ENCODE results near the gene HOXD8.

HOXD8 gene

GRCh38 chr2:176106581-176107539, 22.6 kb upstream of the HOXD8 start, which contains the start of gene HOXD11:
TSS of gene HOXD11 (plus strand) at chr2:176107280. CDS start at chr2:176107356, 76 bp downstream.
- Histone ChIP-seq H3K36me3 (no peaks in the 10 kb centered on the region), H3K4me3 (ENCODE audit: low read depth in 1 of 2, low read length in 1 of 2) (peak within 1 kb of the TSS; percentile 36 to 44), H3K27me3 (peaks cover 100% of the 10 kb centered on the region), H3K9me3 (no peaks in the 10 kb centered on the region), H3K4me1 (ENCODE audit: control insufficient read depth in 1 of 2, insufficient read depth in 1 of 2, low read depth in 1 of 2, low read length in 1 of 2) (peaks cover 9 to 22% of the 10 kb centered on the region in 2 experiments), H3K27ac (no peak within 1 kb of the TSS)
- no peak for TF ChIP-seq CTCF (IDR thresholded peaks at IDR 0.05)

GRCh38 chr2:176107731-176108181, 21.7 kb upstream of the HOXD8 start:
- Histone ChIP-seq H3K9me3 (no peaks in the 10 kb centered on the region), H3K36me3 (no peaks in the 10 kb centered on the region), H3K27me3 (peaks cover 100% of the 10 kb centered on the region), H3K27ac (no peak overlapping the region), H3K4me1 (ENCODE audit: control insufficient read depth in 1 of 2, insufficient read depth in 1 of 2, low read depth in 1 of 2, low read length in 1 of 2) (peaks cover 9 to 22% of the 10 kb centered on the region in 2 experiments), H3K4me3 (ENCODE audit: low read depth in 1 of 2, low read length in 1 of 2) (no peak overlapping the region)
- no peak for TF ChIP-seq CTCF (IDR thresholded peaks at IDR 0.05)

GRCh38 chr2:176109192-176109901, 20.2 kb upstream of the HOXD8 start:
- peaks cover 9 to 20% of the 10 kb centered on the region in 2 experiments for H3K4me1 ChIP-seq (ENCODE audit: control insufficient read depth in 1 of 2, insufficient read depth in 1 of 2, low read depth in 1 of 2, low read length in 1 of 2)
- no peaks in the 10 kb centered on the region for H3K36me3 ChIP-seq
- H3K27ac ChIP-seq = no peak overlapping the region
- H3K27me3 ChIP-seq = peaks cover 100% of the 10 kb centered on the region
- H3K4me3 ChIP-seq (ENCODE audit: low read depth in 1 of 2, low read length in 1 of 2) = no peak overlapping the region
- no peaks in the 10 kb centered on the region for H3K9me3 ChIP-seq
- TF ChIP-seq CTCF (IDR thresholded peaks at IDR 0.05) = no peak

- TF ChIP-seq CTCF (IDR thresholded peaks at IDR 0.05) = no peak
- Histone ChIP-seq H3K9me3 (no peaks in the 10 kb centered on the region), H3K36me3 (no peaks in the 10 kb centered on the region), H3K4me3 (ENCODE audit: low read depth in 1 of 2, low read length in 1 of 2) (no peak overlapping the region), H3K27me3 (peaks cover 100% of the 10 kb centered on the region), H3K4me1 (ENCODE audit: control insufficient read depth in 1 of 2, insufficient read depth in 1 of 2, low read depth in 1 of 2, low read length in 1 of 2) (peaks cover 9 to 14% of the 10 kb centered on the region in 2 experiments), H3K27ac (no peak overlapping the region)
These were observed 19.6 kb upstream of the HOXD8 start for GRCh38 chr2:176109946-176110345.

GRCh38 chr2:176110415-176111308, 18.8 kb upstream of the HOXD8 start:
- TF ChIP-seq CTCF (IDR thresholded peaks at IDR 0.05) = no peak
- Histone ChIP-seq H3K9me3 (no peaks in the 10 kb centered on the region), H3K4me3 (ENCODE audit: low read depth in 1 of 2, low read length in 1 of 2) (no peak overlapping the region)

More at GRCh38 chr2:176110415-176111308, 18.8 kb upstream of the HOXD8 start:
- peaks cover 9 to 14% of the 10 kb centered on the region in 2 experiments for H3K4me1 ChIP-seq (ENCODE audit: control insufficient read depth in 1 of 2, insufficient read depth in 1 of 2, low read depth in 1 of 2, low read length in 1 of 2)
- no peak overlapping the region for H3K27ac ChIP-seq
- peaks cover 100% of the 10 kb centered on the region for H3K27me3 ChIP-seq
- no peaks in the 10 kb centered on the region for H3K36me3 ChIP-seq

Data from neutrophil (primary cell).